A549 treated with AZD9567 at 1 μM for 4 hours (cell line): Measurements from ENCODE around the gene GPR42. TPM values are rescaled to one million over a fixed set of nuclear protein-coding genes. Genes with fewer than 3 reads are reported as not detected.

Experiments
- total RNA-seq: library from RNA; stranded (reverse); fragments of 200-300 nt; extraction: Qiagen RNA extraction; gene quantifications from 5 replicates; pipeline ENCODE4 v1.2.3, GENCODE V29; 2022; ENCODE audit not compliant: insufficient read depth

Gene GPR42
- not detected in 5 replicates for total RNA-seq

DNA sequence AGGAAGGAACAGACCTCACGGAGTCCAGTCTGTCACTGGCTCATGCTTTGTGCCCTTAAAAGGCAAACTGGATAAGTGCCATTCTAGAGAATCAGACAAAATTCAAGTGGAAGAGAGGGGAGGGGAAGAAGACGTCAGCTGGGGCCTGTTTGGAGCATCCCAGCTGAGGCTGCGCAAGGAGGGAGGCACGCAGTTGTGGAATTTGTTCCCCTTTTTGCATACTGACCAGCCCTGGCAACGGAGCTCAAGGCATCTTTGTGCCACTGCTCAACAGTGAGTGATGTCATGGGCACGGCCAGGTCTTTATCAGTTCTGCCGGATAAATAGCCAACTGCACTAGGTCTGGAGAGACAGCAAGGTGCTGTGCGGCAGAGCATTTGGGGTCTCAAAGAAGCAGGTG, at the start of gene GPR42:
TSS of gene GPR42 (plus strand) at position 347 of the 400 bp plus-strand sequence. CDS start 292 bp downstream, outside the sequence.

GRCh38 chr19:35328851-35329285, 42.0 kb upstream of the GPR42 start, which contains the start of gene CD22:
Gene CD22, plus strand, starts transcription at chr19:35329187. Its CDS starts 2,854 bp downstream, at chr19:35332041.

GRCh38 chr19:35347171-35347929, 23.5 kb upstream of the GPR42 start, which contains the start of gene FFAR1:
Gene FFAR1, plus strand, starts transcription at chr19:35347902. Its CDS starts 3,650 bp downstream, at chr19:35351552.

GRCh38 chr19:35357867-35358573, 12.8 kb upstream of the GPR42 start, which contains the start of gene FFAR3:
Gene FFAR3, plus strand, starts transcription at chr19:35358460. Its CDS starts 431 bp downstream, at chr19:35358891.

Other genes starting within 250 kb of the GPR42 start
- gene LGI4, start 236.0 kb upstream of the GPR42 start, total RNA-seq, result 0.07 to 0.32 TPM (median 0.22 TPM) in 4 of 5 replicates, not detected in the other
- 0.21 to 0.88 TPM (median 0.29 TPM) in 4 of 5 replicates, not detected in the other for gene FXYD1, start 232.2 kb upstream of the GPR42 start, total RNA-seq
- gene FXYD7, start 227.8 kb upstream of the GPR42 start, total RNA-seq, result 0.21 to 0.29 TPM (median 0.23 TPM) in 4 of 5 replicates, not detected in the other
- gene FXYD5, start 216.3 kb upstream of the GPR42 start, total RNA-seq, result 172 to 212 TPM (median 198 TPM) in 5 replicates
- not detected in 5 replicates for gene FAM187B, start 142.3 kb upstream of the GPR42 start, total RNA-seq
- gene LSR, start 122.1 kb upstream of the GPR42 start, total RNA-seq, result 5.7 to 11.3 TPM (median 9.0 TPM) in 5 replicates
- gene USF2, start 102.1 kb upstream of the GPR42 start, total RNA-seq, result 127 to 152 TPM (median 146 TPM) in 5 replicates
- 0.06 to 0.27 TPM (median 0.12 TPM) in 4 of 5 replicates, not detected in the other for gene HAMP, start 88.5 kb upstream of the GPR42 start, total RNA-seq
- 0.09 to 0.13 TPM in 2 of 5 replicates, not detected in the others for gene MAG, start 78.9 kb upstream of the GPR42 start, total RNA-seq
- gene CD22, start 41.9 kb upstream of the GPR42 start, total RNA-seq, result 0.65 to 1.4 TPM (median 0.98 TPM) in 4 of 5 replicates, not detected in the other
- 0.05 TPM in 1 of 5 replicates, not detected in the others for gene FFAR1, start 23.2 kb upstream of the GPR42 start, total RNA-seq
- 0.07 TPM in 1 of 5 replicates, not detected in the others for gene FFAR3, start 12.6 kb upstream of the GPR42 start, total RNA-seq
- gene FFAR2, start 77.2 kb downstream of the GPR42 start, total RNA-seq, result 0.14 TPM in 1 of 5 replicates, not detected in the others
- not detected in 5 replicates for gene KRTDAP, start 119.4 kb downstream of the GPR42 start, total RNA-seq
- 32.2 to 38.6 TPM (median 34.4 TPM) in 5 replicates for gene DMKN, start 142.6 kb downstream of the GPR42 start, total RNA-seq
- 1.9 to 3.2 TPM (median 2.6 TPM) in 5 replicates for gene SBSN, start 157.2 kb downstream of the GPR42 start, total RNA-seq
- 0.10 to 0.15 TPM in 2 of 5 replicates, not detected in the others for gene GAPDHS, start 162.4 kb downstream of the GPR42 start, total RNA-seq
- gene TMEM147, start 174.6 kb downstream of the GPR42 start, total RNA-seq, result 340 to 440 TPM (median 431 TPM) in 5 replicates
- gene ATP4A, start 192.6 kb downstream of the GPR42 start, total RNA-seq, result 0.07 to 0.08 TPM in 2 of 5 replicates, not detected in the others
- gene PMIS2, start 215.1 kb downstream of the GPR42 start, total RNA-seq, result not detected in 5 replicates
- 7.1 to 16.9 TPM (median 15.8 TPM) in 5 replicates for gene HAUS5, start 241.7 kb downstream of the GPR42 start, total RNA-seq